NCI-H748 treated with DMSO at 0.1 percent for 48 hours (cell line): ENCODE measurements around the gene REPIN1.

ENCODE experiments used
- DNase-seq: peaks from one replicate; lab custom pipeline; 2025; lab: John Stamatoyannopoulos, UW

The REPIN1 gene

DNA sequence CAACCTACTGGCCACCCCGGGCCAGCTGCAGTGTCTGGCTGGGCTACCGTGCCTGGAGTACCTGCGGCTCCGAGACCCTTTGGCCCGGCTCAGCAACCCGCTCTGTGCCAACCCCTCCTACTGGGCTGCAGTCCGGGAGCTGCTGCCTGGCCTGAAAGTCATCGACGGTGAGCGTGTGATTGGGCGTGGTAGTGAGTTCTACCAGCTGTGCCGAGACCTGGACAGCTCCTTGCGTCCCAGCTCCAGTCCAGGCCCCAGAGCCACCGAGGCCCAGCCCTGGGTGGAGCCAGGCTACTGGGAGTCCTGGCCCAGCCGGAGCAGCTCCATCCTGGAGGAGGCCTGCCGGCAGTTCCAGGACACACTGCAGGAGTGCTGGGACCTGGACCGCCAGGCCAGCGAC lies 31.4 kb upstream of the REPIN1 start:
- no peak for DNase-seq

DNA sequence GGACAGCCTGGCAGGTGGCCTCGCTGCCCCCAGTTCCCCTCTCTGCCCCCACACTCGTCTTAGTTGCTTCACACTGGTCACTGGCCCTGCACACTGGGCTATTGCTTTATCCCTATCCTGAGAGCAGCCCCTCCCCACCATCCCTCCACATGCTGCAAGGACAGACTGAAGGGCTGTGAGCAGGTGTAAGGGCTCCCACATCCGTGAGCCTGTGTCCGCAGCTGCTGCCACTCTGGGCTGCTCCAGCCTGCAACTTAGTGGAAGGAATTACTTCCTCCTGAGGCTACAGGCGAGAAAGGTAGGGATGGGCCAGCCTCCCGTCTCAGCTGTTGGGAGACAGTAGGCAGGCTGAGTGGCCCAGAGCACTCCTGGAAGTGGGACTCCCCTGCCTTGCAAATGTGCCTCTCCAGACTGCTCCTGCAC lies 31.0 kb upstream of the REPIN1 start:
- DNase-seq = no peak

DNA sequence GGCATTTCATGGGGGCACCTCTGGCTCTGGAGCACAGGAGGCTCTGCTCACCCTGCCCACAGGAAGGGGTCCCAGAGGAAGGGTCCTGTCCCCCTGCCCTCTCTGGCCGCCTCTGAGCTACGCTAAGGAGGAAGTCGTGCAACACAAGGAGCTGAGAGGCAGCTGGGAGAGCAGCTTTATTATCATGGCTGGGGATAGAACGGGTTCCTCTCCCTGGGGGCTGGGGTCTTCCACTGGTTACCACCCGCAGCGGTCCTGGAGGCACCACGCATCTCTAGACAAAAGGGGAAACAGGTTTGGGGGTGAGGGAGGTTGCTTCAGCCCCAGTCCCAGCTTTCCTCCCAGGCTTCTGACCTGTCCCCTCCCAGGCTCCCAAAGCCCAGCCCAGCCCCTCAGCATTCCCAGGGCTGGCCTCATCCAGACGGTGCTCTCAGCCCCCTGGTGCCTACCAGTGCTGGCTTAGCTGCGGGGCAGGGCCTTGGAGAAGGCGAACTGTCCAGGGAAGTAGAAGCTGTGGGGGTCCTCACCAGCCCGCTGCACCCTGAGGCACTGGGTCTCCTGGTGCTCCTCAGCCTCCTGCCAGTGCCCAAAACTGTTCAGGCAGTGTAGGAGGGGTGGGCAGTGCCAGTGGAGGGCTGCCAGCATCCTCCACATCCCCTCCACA lies 30.3 kb upstream of the REPIN1 start:
- no peak for DNase-seq

DNA sequence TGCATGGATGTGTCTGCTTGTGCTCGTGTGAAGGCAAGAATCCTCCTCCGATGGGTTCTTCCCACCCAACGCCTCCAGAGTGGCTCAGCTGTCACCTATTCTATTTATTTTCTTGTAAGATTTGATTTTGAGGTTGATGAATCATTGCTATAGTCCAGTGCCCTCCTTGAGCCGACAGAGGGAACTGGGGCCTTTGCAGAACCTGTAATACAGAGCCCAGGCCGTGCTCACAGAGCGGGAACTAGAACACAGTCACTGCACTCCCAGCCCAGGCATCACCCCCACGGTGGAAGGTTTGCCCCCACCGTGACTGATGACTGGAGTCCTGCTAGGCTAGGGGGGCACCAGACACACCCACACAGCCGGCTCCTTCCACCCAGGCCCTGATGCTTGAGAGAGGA lies 29.2 kb upstream of the REPIN1 start:
- DNase-seq = no peak

DNA sequence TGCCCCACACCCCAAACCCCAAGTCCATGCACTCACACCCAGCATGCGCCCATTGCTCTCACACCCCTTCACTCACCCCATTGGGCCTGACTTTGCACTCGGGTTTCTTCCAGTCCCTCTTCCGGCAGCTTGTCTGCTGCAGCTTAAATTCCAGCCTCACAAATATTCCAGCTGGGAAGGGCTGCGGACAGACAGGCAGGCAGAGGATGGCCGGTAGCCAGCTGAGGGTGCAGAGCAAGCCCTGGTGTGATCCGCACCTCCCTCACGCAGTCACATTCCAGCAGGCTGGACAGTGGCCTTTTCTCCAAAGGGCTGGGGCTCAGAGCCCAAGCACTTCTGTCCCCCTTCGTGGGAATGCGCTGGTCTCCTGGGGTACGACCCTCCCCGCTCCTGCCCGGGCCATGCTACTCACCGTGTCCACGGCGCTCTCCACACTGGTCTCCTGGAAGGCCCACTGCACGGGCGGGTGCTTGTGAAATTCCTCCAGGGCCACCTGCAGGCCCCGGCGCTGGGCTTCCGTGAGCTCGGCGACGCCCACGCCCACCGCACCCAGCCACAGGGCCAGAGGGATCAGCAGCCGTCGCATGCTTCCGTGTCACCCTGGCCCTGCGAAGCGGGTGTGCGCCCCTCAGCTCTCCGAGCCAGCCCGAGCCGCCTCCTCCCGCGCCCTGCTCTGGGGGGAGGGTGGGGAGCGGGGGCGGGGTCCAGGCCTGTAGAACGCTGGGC lies 28.4 kb upstream of the REPIN1 start:
- DNase-seq = no peak

DNA sequence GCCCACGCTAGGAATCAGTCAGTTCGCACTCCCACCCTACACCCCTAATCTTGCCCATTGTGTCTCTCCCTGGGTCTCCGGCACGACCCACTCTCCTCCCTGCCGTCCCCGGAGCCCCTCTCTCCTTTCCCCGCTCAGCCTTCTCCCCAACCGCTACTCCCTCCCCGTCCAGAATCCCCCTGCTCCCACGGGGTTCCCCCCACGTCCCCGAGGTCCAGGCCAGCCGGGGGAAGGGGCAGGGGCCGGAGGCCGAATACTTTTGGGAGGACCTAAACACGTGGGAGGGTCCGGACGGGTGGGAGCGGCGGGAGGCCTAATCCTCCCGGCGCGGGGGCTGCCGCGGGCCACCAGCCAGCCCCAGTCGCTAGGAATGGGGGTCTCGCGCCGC lies 27.8 kb upstream of the REPIN1 start:
- no peak for DNase-seq

DNA sequence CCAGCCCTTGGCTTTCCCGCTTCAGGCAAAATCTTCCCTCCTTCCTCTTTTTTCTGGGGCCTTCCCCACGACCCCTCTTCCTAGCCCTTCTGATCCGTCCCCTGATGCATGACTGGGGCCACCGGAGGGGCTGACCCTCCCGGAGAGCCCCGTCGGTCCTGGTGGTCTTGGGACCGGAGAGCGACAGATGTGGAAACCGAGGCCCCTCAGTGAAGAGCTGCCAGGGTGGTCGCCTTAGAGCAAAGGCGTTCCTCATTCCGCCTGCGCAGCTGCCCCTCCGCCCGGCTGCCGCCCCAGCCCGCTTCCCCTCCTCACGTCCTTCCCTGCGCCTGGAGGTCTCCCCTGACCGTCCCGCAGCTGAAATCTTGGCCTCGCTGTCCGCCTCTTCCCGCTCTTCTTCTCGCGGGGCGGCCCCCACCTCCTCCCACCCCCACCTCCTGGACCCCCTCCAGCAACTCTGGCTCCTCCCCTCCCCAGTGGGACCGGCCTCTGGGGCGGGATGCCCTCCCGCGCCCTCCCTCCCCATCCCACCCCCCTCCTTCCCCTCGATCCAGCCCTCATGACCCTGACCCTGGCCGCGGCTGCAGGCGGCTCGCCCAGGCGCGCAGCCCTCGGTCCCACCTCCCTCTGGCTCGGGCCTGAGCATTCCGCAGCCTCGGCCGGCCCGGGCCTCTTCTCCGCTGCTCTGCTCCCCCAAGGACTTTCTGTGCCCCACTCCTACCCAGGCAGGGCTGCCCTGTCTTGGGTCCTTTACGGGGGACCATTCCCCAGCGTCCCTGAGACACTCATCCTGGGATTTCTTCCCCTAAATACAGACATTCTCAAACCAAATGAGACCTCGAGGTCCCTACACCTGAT lies 27.1 kb upstream of the REPIN1 start, which contains the start of gene RARRES2:
RARRES2 (minus strand) TSS at position 367 of the 858 bp plus-strand sequence. CDS start 1,020 bp downstream, outside the sequence.
- DNase-seq = no peak

DNA sequence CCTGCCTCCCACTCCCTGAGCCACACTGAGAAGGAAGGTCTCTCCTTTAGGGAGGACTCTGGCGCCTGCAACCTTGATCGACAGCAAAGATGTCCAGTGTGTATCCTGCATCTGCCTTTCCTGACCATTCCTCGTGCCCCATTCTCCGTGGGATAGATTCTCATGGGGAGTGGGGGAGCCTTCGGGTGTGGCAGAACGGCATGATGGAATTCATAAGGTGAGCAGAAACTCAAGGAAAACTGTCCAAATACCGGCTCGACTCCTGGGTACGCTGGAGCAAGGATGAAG lies 26.6 kb upstream of the REPIN1 start:
- DNase-seq = no peak

DNA sequence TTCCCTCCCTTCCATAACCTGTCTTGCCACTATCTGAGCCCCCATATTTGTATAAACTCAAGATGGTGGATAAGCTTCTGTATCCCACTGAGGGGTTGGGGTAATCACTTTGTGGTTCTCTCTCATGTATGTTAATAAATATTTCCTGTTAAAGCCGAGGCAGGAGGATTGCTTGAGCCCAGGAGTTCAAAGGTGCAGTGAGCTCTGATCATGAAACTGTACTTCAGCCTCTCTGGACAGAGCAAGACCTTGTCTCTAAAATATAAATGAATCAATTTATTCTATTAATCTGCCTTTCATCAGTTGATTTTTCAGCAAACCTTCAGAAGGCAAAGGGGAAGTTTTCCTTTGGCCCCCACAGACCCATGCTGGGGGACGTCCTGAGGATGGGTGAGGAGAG lies 25.4 kb upstream of the REPIN1 start:
- no peak for DNase-seq

DNA sequence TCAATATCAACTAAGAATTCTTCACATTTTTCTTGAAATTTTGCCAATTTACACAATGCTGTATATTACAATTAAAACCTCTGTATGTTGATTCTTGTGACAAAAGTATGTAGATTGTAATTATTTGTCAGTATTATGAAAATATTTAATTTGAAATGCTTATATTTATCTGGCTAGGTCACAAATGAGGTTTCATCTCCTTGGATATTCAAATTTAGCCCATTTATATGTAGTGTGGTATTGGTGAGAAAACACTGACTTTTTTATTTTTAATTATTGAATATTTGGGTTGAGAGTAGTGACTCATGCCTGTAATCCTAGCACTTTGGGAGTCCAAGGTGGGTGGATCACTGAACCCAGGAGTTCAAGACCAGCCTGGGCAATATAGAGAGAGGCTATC lies 24.3 kb upstream of the REPIN1 start:
- no peak for DNase-seq

DNA sequence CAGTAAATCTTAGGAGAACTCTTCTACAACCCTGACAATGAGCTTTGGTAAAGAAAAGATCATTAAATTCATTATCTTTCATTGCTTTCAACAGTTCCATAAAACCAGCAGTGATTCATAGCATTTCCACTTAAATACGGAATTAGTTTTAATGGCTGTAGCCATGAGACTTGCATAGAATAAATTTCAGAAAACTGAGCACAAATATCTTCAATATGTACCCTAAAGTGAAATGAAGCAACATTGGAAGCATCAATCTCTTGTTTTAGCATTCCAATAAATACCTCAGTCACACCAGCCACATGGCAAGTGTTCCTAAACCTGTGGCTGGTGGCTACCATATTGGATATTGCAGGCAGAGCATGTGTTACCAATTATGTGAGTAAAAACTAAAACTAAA lies 23.6 kb upstream of the REPIN1 start:
- DNase-seq = no peak

DNA sequence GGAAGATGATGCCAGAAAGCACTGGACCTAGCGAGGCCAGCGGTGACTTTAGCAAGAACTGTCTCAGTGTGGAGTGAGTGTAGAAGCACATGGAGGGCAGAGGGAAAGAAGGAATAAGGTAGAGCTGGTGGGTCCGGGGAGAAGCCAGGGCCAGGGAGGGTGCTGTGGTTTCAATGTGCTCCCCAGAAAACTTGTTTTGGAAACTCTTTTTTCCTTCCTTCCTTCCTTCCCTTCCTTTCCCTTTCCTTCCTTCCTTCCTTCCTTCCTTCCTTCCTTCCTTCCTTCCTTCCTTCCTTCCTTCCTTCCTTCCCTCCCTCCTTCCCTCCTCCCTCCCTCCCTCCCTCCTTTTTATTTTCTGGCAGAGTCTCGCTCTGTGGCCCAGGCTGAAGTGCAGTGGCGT lies 21.7 kb upstream of the REPIN1 start:
- no peak for DNase-seq

DNA sequence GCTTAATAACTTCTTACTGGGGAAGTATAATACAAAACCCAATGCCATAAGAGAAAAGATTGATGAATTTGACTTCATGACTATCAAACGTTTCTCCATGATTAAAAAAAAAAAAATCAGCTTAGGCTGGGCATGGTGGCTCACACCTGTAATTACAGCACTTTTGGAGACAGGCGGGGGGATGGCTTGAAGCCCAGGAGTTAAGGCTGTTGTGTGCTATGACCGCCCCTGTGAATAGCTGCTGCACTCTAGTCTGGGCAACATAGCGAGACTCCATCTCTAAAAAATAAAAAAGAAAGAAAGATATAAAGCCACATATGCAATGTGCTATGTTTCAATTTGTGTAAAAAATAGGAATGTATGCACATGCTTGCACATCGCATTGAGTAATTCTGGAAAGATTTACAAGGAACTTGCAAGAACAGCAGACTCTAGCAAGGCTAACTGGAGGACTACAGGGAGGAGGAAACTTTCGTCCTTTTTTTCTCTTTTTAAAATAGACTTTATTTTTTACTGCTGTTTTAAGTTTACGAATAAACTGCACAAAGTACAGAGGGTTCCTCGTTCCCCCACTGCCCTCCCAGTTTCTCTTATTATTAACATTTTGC lies 16.9 kb upstream of the REPIN1 start:
- DNase-seq = no peak

DNA sequence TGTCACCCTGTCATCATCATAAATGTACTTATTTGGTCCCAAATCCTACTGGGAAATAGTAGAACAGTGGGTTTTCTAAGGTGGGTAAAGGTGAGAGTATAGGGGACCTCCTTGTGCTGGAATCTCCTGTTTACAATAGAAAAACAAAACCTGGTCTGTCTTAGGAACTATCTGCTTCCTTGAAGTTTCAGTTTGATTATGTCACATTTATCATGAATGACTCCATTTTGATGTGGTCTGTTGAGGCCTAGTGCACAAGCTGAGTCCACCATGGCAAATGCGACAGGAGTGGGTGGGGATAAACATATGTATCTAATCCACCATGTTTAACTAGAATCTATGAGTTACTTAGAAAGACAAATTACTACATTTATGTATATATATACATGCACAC lies 13.0 kb upstream of the REPIN1 start:
- DNase-seq = no peak

DNA sequence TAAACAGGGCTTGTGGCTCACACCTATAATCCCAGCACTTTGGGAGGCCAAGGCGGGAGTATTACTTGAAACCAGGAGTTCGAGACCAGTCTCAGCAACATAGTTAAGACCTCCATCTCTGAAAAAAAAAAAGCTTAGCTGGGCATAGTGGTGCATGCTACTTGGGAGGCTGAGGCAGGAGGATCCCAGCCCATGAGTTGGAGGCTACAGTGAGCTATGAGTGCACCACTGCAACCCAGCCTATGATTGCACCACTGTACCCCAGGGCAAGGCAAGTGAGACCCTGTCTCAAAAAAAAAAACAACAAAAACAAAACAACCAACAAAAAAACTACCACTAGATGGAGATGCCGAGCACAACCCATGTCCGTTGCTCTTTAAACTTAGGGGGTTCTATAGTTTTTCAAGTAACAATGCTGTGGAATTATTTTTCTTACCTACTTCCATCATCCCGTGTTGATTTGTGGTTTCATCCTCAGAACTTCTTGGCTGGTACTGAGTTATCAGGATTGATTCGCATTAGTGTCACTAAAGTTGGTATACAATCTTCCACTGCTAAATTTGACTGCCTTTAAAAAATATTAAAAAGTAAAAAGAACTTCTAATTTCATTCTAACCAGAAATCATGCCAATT lies 12.2 kb upstream of the REPIN1 start:
- DNase-seq = no peak

DNA sequence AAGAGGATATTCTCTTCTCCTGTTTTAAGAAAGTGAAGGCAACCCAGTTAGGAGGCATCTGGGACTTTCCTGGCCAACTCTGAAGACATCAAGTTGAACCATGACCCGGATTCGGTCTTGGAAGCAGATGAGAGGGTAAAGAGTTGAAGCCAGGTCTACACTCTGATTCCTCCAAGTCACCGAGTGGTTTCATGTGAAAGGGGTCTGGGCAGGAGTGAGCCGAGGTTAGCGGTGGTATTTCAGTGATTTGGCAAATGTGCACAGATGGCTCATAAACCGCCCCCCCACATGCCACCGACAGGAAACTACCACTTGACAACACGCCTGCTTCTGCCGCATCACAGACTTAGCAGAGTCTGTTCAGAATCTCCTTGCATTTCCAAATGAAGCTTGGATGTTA lies 11.4 kb upstream of the REPIN1 start:
- no peak for DNase-seq

DNA sequence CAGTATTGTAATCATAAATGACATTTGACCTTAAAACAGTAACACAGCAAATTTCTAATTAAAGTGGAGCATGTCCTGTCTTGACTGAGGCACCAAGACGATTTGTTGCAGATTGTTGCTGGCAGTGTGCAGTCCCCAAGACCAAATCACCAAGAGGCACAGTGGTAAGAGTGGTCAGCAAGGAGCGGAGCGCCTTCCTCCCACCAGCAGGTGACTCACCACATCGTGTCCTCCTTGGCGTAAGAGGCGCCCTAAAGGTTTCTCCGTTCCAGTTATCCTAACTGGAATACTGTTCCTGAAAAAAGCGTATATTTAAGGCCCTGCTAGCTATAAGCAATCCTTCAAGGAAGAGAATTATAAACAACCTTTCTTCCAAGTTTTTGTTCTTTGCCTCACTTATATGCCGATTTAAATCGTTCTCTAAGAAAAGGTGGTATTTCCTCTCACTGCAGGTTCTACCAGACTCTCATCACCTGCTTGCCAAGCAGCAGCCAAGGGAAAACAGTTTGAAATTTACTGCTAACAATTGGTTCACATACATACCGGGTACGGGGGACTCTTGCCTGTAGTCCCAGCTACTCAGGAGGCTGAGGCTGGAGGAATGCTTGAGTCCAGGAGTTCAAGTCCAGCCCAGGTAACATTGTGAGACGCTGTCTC lies 10.7 kb upstream of the REPIN1 start:
- DNase-seq = no peak

DNA sequence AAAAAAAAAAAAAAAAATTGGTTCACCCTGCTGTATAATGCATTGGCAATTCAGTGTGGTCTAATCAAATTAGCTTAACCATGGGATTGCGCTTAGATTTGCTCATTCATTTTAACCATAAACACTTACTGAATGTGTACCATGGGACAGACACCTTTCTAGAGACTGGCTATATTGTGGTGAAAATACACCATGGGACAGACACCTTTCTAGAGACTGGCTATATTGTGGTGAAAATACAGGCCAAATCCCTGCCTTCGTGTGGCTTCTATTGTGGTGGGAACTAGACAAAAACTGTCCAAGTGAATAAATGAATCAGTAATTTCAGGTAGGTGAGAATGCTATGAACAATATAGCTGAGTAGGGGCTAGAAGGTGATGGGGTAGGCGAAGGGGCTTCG lies 10.2 kb upstream of the REPIN1 start:
- no peak for DNase-seq

DNA sequence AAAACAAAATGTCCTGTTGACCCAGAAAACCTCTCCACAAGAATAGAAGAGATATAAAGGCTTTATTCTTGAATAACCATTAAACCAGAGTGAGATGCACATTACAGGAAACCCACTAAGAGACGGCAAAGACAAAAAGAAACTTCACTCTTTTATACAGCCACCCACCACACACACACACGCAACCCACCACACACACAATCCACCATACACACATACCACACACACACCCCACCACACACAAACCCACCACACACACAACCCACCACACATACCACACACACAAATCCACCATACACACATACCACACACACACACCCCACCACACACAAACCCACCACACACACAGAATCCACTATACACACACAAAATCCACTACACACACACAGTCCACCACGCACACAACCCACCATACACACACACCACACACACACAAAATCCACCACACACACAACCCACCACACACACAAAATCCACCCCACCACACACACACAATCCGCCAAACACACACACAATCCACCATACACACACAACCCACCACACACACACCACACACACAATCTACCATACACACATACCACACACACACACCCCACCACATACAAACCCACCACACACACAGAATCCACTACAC lies 9.5 kb upstream of the REPIN1 start:
- no peak for DNase-seq

DNA sequence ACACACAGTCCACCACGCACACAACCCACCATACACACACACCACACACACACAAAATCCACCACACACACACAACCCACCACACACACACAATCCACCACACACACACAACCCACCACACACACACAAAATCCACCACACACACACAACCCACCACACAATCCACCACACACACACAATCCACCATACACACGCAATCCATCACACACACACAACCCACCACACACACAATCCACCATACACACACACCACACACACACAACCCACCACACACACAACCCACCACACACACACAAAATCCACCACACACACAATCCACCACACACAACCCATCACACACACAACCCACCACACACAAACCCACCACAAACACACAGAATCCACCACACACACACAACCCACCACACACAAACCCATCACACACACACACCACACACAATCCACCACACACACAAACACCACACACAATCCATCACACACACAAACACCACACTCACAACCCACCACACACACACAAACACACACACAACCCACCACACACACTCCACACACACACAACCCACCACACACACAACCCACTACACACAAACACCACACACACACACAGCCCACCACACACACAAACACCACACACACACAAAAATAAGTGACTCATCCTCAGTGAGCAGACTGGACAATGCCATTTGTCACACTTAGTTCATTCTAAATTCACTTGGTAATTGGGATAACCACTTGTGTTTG lies 8.8 kb upstream of the REPIN1 start:
- no peak for DNase-seq
